PC-9 (cell line): Measurements from ENCODE around the gene PAK4. TPM values are rescaled to one million over a fixed set of nuclear protein-coding genes. Genes with fewer than 3 reads are reported as not detected.

ENCODE experiments used
- BruUV-seq: library from RNA; stranded (reverse); fragments of 400-500 nt; replicated peaks from 2 replicates; lab custom pipeline; 2021; lab: Mats Ljungman, UMichigan
- CTCF ChIA-PET: fragments of 300-600 bp; sonication (Branson Sonifier 250); formaldehyde crosslinking; loops from one replicate; lab custom pipeline; 2022; ENCODE audit warnings: antibody characterized with exemption; lab: Charles Lee
- POLR2A ChIA-PET: fragments of 300-600 bp; sonication (Branson Sonifier 250); formaldehyde crosslinking; loops from one replicate; lab custom pipeline; 2022; ENCODE audit warnings: antibody characterized with exemption; ENCODE audit not compliant: unreplicated experiment; lab: Charles Lee
- DNase-seq, 2 experiments: peaks; one replicate each; pipeline versions ENCODE4 v3.0.0 to v3.0.0-alpha.2; 2015 to 2022; ENCODE audit warnings: mixed read lengths in 1 of 2
- H2AFZ ChIP-seq: fragments of 200-600 bp; sonication (generic); 2 replicates; pipeline ENCODE4 v1.8.1; 2017; ENCODE audit warnings: antibody characterized with exemption
- H3F3A ChIP-seq: fragments of 200-600 bp; sonication (generic); 2 replicates; pipeline ENCODE4 v1.8.1; 2017; ENCODE audit warnings: antibody characterized with exemption, mild to moderate bottlenecking, low read depth; ENCODE audit not compliant: insufficient read depth
- H3K27ac ChIP-seq: fragments of 200-600 bp; sonication (generic); 2 replicates; pipeline ENCODE4 v1.6.1; 2016; ENCODE audit warnings: mixed run types
- H3K27me3 ChIP-seq: fragments of 200-600 bp; sonication (generic); 2 replicates; pipeline ENCODE4 v1.6.1; 2016; ENCODE audit warnings: low read depth, mixed run types; ENCODE audit not compliant: insufficient read depth
- H3K36me3 ChIP-seq: fragments of 200-600 bp; sonication (generic); 2 replicates; pipeline ENCODE4 v1.6.1; 2016; ENCODE audit warnings: low read depth, mixed run types
- H3K4me1 ChIP-seq: fragments of 200-600 bp; sonication (generic); replicated peaks from 2 replicates; pipeline ENCODE4 v1.6.1; 2016; ENCODE audit warnings: mixed run types; ENCODE audit not compliant: insufficient read depth
- H3K4me2 ChIP-seq: fragments of 200-600 bp; sonication (generic); 2 replicates; pipeline ENCODE4 v1.6.1; 2017; ENCODE audit warnings: mixed run types
- H3K4me3 ChIP-seq: fragments of 200-600 bp; sonication (generic); 2 replicates; pipeline ENCODE4 v1.6.1; 2016; ENCODE audit warnings: mixed run types
- H3K79me2 ChIP-seq: fragments of 200-600 bp; sonication (generic); 2 replicates; pipeline ENCODE4 v1.6.1; 2017; ENCODE audit warnings: low read depth, mixed run types
- H3K9me2 ChIP-seq: fragments of 200-600 bp; sonication (generic); 2 replicates; pipeline ENCODE4 v1.8.1; 2017; ENCODE audit warnings: mild to moderate bottlenecking; ENCODE audit not compliant: insufficient read depth
- H3K9me3 ChIP-seq: fragments of 200-600 bp; sonication (generic); 2 replicates; pipeline ENCODE4 v1.8.1; 2016; ENCODE audit warnings: low read depth; ENCODE audit not compliant: insufficient read depth
- H4K20me1 ChIP-seq: fragments of 200-600 bp; sonication (generic); 2 replicates; pipeline ENCODE4 v1.8.1; 2017; ENCODE audit not compliant: insufficient read depth
- EZH2 ChIP-seq: fragments of 200-600 bp; sonication (generic); IDR thresholded peaks from 2 replicates; pipeline ENCODE4 v1.8.0; 2017; ENCODE audit warnings: antibody characterized with exemption, low read depth
- intact Hi-C: fragments of 100-400 bp; cut with micrococcal nuclease; formaldehyde crosslinking; loops from one replicate; pipeline ENCODE4 v1.10.0; 2022; ENCODE audit not compliant: unreplicated experiment
- total RNA-seq: library from RNA; stranded (reverse); gene quantifications from 2 replicates; pipeline ENCODE4 v1.2.3, GENCODE V29; 2021
- TF ChIP-seq, protein P1 (sequence below): fragments of 200-600 bp; sonication (generic); conservative IDR thresholded peaks from 2 replicates; pipeline ENCODE4 v1.6.1; 2017; ENCODE audit warnings: mixed run types, antibody characterized with exemption, mild to moderate bottlenecking, moderate library complexity

The PAK4 gene
- total RNA-seq, 1 experiment from 2014 or later = 77.8 TPM

DNA sequence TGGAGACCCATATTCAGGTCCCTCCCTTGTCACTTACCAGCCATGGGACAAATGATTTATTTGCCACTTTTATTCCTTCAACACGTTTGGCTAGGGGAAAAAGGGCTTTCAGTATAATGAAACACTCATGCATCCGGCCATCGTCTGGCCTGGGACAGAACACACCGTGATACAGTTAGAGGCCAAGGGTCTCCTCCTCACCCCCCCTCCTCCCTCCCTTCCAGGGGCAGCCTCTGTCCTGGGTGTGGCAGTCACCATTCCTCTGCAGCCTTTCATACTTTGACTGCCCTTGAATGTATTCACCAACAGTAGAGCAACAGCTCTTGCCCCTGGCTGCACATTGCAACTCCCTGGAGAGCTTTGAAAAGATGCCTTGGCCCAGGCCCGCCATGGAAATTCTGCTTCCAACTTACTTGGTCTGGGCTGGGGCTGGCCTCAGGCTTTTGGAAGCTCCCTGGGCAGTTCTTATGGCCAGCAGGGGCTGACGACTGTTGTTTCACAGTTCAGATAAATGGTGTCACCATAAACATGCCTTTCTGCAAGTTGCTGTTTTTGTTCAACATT, 3.0 kb downstream of the PAK4 start:
- ChIA-PET POLR2A (interaction anchor here (0.5 to 0.6 kb wide), 2 partner anchors 26 to 444 kb away, joined by 4 to 10 read pairs; no protein-coding TSS in a partner anchor), CTCF (no interaction called here)
- Histone ChIP-seq H4K20me1 (peaks cover 53% of the 10 kb centered on the region), H3K4me1 (peaks cover 9% of the 10 kb centered on the region), H3K36me3 (no peaks in the 10 kb centered on the region), H3K9me3 (no peaks in the 10 kb centered on the region), H3K4me2 (no peak overlapping the region), H3K9me2 (no peaks in the 10 kb centered on the region), H3K27me3 (no peaks in the 10 kb centered on the region), H3K79me2 (peaks cover 74% of the 10 kb centered on the region), H3K4me3 (no peak overlapping the region), H2AFZ (no peak overlapping the region), H3F3A (no peaks in the 10 kb centered on the region), H3K27ac (no peak overlapping the region)
- no peak for DNase-seq
- no peak for TF ChIP-seq EZH2
- TF ChIP-seq, protein P1, sequence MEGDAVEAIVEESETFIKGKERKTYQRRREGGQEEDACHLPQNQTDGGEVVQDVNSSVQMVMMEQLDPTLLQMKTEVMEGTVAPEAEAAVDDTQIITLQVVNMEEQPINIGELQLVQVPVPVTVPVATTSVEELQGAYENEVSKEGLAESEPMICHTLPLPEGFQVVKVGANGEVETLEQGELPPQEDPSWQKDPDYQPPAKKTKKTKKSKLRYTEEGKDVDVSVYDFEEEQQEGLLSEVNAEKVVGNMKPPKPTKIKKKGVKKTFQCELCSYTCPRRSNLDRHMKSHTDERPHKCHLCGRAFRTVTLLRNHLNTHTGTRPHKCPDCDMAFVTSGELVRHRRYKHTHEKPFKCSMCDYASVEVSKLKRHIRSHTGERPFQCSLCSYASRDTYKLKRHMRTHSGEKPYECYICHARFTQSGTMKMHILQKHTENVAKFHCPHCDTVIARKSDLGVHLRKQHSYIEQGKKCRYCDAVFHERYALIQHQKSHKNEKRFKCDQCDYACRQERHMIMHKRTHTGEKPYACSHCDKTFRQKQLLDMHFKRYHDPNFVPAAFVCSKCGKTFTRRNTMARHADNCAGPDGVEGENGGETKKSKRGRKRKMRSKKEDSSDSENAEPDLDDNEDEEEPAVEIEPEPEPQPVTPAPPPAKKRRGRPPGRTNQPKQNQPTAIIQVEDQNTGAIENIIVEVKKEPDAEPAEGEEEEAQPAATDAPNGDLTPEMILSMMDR = no peak
- BruUV-seq = no TSS peak
- intact Hi-C loops = no loop called here

DNA sequence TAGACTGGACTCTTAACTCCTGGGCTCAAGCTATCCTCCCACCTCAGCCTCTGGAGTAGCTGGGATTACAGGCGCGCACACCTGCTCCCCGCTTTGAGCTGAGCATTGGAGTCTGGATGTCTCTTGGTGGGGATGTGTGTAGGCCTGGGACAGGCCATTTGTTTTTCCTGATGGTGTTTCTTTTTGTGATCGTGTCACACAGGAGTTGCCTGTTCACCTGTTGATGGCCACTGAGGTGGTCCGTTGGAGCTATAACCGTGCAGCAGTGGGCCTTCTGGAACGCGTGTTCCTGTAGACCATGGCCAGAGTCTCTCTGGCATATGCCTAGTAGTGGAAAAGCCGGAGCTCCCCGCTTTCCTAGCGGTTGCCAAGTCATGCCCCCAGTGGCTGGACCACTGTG, 3.5 kb downstream of the PAK4 start:
- Histone ChIP-seq H3K9me3 (no peaks in the 10 kb centered on the region), H4K20me1 (peaks cover 56% of the 10 kb centered on the region), H3K9me2 (no peaks in the 10 kb centered on the region), H2AFZ (no peak overlapping the region), H3K4me2 (no peak overlapping the region), H3K4me3 (no peak overlapping the region), H3K79me2 (peaks cover 80% of the 10 kb centered on the region), H3K27me3 (no peaks in the 10 kb centered on the region), H3K36me3 (no peaks in the 10 kb centered on the region), H3K4me1 (peaks cover 9% of the 10 kb centered on the region), H3F3A (no peaks in the 10 kb centered on the region), H3K27ac (no peak overlapping the region)
- no peak for DNase-seq
- ChIA-PET POLR2A (interaction anchor here (0.5 kb wide), 1 partner anchor 444 kb away, joined by 4 read pairs; no protein-coding TSS in a partner anchor), CTCF (no interaction called here)
- intact Hi-C loops = no loop called here
- no TSS peak for BruUV-seq
- TF ChIP-seq, protein P1 = no peak
- no peak for TF ChIP-seq EZH2

- TF ChIP-seq EZH2 = no peak
- TF ChIP-seq, protein P1 = no peak
- CTCF ChIA-PET = no interaction called here
- Histone ChIP-seq H2AFZ (no peak overlapping the region), H3K27ac (no peak overlapping the region), H3K4me2 (no peak overlapping the region), H3K4me1 (peaks cover 9% of the 10 kb centered on the region), H3K9me3 (no peaks in the 10 kb centered on the region), H4K20me1 (peaks cover 65% of the 10 kb centered on the region), H3K36me3 (no peaks in the 10 kb centered on the region), H3K9me2 (no peaks in the 10 kb centered on the region), H3K4me3 (no peak overlapping the region), H3K79me2 (peaks cover 91% of the 10 kb centered on the region), H3F3A (no peaks in the 10 kb centered on the region), H3K27me3 (no peaks in the 10 kb centered on the region)
- intact Hi-C loops = no loop called here
- POLR2A ChIA-PET = no interaction called here
- DNase-seq = no peak
- no TSS peak for BruUV-seq
Measured at GRCh38 chr19:39130337-39131254, 5.0 kb downstream of the PAK4 start.
